Measurements from ENCODE around the gene C2orf68.

DNA sequence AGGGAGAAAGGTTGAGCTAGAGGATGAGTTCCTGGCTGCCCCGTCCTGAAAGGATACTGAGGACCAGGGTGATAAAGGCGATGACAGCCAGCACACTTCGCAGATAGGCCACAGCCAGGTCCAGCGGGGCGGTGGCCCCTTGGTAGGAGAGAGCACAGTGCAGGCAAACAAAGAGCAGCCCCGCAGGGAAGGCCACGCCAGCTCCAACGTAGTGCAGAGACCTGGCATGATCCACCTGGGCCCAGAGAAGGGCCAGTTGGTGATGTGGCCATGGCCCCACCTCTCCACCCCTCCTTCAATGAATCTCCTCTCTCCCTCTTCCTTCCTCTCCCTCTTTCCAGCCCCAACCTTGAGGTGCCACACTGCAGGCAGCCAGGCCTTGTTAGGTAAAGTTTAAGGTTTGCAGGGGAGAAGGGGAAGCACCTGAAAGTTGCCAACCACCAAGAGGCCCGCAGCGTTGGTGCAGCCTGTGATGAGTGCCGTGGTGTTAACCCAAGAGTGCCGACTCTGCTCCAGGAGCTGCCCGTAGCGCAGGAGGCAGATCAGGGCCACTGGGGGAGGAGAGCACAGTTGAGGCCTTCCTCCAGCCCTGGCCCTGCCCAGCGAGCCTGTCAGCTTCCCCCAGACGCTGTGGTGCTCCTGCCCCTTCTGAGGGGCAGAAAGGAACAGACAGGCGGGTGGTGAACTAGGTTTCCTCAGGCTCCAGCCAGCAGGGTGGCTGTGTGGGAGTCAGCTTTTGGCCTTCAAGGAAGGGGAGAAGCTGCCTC is 12.2 kb downstream of the C2orf68 start:
- TF ChIP-seq, protein P1, sequence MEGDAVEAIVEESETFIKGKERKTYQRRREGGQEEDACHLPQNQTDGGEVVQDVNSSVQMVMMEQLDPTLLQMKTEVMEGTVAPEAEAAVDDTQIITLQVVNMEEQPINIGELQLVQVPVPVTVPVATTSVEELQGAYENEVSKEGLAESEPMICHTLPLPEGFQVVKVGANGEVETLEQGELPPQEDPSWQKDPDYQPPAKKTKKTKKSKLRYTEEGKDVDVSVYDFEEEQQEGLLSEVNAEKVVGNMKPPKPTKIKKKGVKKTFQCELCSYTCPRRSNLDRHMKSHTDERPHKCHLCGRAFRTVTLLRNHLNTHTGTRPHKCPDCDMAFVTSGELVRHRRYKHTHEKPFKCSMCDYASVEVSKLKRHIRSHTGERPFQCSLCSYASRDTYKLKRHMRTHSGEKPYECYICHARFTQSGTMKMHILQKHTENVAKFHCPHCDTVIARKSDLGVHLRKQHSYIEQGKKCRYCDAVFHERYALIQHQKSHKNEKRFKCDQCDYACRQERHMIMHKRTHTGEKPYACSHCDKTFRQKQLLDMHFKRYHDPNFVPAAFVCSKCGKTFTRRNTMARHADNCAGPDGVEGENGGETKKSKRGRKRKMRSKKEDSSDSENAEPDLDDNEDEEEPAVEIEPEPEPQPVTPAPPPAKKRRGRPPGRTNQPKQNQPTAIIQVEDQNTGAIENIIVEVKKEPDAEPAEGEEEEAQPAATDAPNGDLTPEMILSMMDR (conservative IDR thresholded peaks at IDR 0.05; ENCODE audit: low read length) = no peak
- no peak for TF ChIP-seq EZH2phosphoT487 (IDR thresholded peaks at IDR 0.05; ENCODE audit: borderline replicate concordance, low read depth, low read length)
